ENCODE data around the gene SLC43A2.

GRCh38 chr17:1562176-1562643 is 66.4 kb downstream of the SLC43A2 start:
- TF ChIP-seq, protein P1, sequence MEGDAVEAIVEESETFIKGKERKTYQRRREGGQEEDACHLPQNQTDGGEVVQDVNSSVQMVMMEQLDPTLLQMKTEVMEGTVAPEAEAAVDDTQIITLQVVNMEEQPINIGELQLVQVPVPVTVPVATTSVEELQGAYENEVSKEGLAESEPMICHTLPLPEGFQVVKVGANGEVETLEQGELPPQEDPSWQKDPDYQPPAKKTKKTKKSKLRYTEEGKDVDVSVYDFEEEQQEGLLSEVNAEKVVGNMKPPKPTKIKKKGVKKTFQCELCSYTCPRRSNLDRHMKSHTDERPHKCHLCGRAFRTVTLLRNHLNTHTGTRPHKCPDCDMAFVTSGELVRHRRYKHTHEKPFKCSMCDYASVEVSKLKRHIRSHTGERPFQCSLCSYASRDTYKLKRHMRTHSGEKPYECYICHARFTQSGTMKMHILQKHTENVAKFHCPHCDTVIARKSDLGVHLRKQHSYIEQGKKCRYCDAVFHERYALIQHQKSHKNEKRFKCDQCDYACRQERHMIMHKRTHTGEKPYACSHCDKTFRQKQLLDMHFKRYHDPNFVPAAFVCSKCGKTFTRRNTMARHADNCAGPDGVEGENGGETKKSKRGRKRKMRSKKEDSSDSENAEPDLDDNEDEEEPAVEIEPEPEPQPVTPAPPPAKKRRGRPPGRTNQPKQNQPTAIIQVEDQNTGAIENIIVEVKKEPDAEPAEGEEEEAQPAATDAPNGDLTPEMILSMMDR (IDR thresholded peaks at IDR 0.05; ENCODE audit: low read depth, low read length, missing input control), result no peak
- TF ChIP-seq SP1 (IDR thresholded peaks at IDR 0.05) (no peak), RAD21 (IDR thresholded peaks at IDR 0.05) (no peak), GABPA (IDR thresholded peaks at IDR 0.05 in 1 of 2, conservative IDR thresholded peaks at IDR 0.05 in 1 of 2) (no peak), MAX (IDR thresholded peaks at IDR 0.05) (no peak), ATF3 (IDR thresholded peaks at IDR 0.05) (no peak), HNF4G (IDR thresholded peaks at IDR 0.05) (no peak)

All from liver (tissue), 3 donors.